Coronary artery (tissue), 2 donors: ENCODE measurements around the gene ZIC1.

Experiments used
- DNase-seq: peaks from one replicate; pipeline ENCODE4 v3.0.0-alpha.2; 2017; ENCODE audit warnings: low spot score
- H3K27ac ChIP-seq, 2 donors: fragments of 200-600 bp; sonication (generic); one replicate each; pipeline ENCODE4 v1.5.1; 2016 to 2019
- H3K4me3 ChIP-seq: fragments of 200-600 bp; sonication (generic); 2 replicates; pipeline ENCODE4 v1.5.1; 2016; ENCODE audit warnings: mild to moderate bottlenecking, moderate library complexity
- TF ChIP-seq, protein P1 (sequence below): fragments of 200-600 bp; sonication (generic); IDR thresholded peaks from one replicate; pipeline ENCODE4 v1.5.1; 2019; ENCODE audit warnings: antibody characterized with exemption

The ZIC1 gene

DNA sequence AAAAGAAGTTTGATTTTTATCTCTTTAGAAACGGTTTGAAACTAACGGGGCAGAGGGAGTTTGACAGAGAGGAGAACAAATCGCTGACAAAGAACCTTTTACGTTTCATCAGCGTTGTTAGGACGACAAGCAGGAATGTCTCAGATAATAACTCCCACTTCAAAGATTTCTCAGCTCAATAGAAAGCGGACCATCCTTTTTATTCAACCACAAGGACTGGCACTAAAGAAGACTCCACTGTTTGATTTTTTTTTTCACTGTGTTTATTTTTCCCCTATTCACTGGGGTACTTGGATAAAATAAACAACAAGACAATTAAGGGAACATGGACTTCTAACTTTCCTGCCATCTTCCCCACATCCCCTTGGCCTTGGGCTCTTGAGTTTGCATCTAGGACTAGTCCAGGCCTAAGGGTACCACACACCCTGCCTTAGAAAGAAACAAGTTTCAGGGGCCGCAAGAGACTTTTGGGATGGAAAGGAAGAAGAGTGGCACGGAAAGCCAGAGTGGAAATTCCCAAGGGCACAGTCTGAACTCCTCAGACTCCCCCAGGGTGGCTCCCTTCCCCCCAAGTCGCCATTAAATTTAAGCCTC is 21.8 kb upstream of the ZIC1 start:
- TF ChIP-seq, protein P1, sequence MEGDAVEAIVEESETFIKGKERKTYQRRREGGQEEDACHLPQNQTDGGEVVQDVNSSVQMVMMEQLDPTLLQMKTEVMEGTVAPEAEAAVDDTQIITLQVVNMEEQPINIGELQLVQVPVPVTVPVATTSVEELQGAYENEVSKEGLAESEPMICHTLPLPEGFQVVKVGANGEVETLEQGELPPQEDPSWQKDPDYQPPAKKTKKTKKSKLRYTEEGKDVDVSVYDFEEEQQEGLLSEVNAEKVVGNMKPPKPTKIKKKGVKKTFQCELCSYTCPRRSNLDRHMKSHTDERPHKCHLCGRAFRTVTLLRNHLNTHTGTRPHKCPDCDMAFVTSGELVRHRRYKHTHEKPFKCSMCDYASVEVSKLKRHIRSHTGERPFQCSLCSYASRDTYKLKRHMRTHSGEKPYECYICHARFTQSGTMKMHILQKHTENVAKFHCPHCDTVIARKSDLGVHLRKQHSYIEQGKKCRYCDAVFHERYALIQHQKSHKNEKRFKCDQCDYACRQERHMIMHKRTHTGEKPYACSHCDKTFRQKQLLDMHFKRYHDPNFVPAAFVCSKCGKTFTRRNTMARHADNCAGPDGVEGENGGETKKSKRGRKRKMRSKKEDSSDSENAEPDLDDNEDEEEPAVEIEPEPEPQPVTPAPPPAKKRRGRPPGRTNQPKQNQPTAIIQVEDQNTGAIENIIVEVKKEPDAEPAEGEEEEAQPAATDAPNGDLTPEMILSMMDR, result no peak

DNA sequence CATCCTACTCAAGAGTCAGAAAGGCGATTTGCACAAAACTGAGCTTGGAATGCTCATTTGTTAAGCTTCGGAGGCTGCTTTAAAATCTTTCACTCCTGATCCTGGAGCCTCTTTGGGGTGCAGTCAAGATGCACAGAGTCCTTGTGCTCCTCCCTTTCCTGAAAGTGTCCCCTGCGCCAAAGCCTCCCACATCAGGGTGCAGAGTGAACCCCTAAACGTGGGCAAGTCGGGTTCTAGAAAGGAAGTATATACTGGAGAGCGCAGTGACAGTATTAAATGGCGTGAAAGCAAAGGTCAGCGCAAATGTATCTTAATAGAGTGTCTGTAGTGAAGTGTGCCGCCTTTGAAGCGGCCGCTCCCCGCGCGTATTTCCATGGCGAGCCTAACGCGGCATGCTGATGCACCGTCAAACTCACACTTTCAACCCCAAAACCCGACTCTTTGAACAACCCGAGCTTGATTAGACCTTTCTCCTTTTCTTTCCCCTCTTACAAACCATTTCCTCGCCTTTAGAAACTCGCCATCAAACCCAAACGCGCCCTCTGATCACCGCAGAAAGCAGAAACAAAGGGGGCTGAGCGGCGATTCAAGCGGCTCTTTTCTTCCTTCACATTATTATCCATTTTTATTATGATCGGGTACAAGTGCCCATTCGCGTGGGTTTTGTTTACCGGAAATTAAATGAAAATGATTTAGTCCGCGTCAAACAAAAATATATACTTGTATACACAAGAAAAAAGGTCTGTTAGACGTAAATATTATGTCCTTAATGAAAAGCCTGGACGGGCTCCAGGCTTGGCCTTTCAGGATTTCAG is 21.1 kb upstream of the ZIC1 start:
- DNase-seq, result peak; percentile 2
- TF ChIP-seq, protein P1, result no peak
- no peak overlapping the region for H3K27ac ChIP-seq
- H3K4me3 ChIP-seq, result no peak overlapping the region

More for the DNA sequence above, 21.8 kb upstream of the ZIC1 start:
- peak; percentile 47 for DNase-seq
- H3K4me3 ChIP-seq, result no peak overlapping the region
- no peak overlapping the region for H3K27ac ChIP-seq

DNA sequence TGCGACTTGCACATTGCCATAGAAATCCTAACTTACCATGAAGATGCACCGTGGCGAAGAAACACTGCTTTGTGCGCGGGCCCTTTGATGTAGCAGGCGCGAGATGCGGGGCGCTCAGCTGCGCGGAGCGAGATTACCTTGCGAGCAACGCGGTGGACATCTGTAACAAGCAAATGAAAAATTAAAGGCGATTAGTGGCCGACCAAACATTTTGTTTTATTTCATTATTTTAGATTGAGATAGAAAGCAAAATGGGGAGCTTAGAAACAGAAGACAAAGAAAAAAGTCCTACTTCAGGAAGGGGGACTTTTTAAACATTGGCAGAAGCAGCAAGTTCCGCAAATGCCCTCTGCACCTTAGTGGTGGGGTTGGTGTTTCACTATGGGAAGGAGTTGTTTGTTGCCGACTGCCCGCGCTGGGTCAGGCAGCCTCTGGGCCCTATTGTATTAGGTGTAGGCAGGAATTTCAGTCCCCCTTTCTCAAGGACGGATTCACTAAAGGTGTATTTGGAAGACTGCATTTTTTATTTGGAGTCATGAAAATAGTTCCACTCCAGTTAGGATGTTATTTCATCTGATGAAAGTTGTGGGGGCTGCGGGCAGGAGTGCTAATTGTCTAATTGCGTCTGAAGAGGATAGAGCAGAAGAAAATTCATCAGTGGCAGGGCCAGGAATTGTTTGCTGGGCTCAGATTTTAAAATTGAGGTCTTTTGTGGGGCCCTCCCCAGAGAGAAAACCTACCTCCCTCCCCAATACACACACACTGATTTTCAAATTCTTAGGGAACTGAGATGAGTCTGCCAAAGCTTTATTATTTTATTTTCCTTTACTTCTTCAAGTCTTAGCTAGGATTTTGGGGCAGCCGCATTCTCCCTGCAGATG is 20.2 kb upstream of the ZIC1 start:
- TF ChIP-seq, protein P1, result no peak
- H3K4me3 ChIP-seq, result no peak overlapping the region
- no peak overlapping the region for H3K27ac ChIP-seq
- DNase-seq, result peak; percentile 35

DNA sequence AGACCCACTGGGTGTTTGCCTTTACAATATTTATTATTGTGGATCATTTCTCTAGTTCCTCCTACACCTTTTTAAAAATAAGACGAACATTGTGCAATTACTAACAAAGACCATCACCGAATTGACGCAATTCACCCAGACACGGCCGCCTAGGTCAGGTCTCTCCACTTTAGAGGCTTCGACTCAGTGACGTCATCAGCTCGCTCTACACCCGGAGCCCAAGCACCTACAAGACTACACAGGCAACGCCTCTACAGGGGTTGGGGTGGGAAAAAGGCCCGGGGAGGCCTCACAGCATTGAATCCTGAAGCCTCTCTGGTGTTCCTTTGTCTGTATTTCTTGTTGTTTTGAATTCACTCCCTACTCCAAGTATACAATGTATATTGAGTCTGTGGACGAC is 19.4 kb upstream of the ZIC1 start:
- DNase-seq, result peak; percentile 58
- TF ChIP-seq, protein P1, result no peak
- Histone ChIP-seq H3K27ac (no peak overlapping the region), H3K4me3 (no peak overlapping the region)

DNA sequence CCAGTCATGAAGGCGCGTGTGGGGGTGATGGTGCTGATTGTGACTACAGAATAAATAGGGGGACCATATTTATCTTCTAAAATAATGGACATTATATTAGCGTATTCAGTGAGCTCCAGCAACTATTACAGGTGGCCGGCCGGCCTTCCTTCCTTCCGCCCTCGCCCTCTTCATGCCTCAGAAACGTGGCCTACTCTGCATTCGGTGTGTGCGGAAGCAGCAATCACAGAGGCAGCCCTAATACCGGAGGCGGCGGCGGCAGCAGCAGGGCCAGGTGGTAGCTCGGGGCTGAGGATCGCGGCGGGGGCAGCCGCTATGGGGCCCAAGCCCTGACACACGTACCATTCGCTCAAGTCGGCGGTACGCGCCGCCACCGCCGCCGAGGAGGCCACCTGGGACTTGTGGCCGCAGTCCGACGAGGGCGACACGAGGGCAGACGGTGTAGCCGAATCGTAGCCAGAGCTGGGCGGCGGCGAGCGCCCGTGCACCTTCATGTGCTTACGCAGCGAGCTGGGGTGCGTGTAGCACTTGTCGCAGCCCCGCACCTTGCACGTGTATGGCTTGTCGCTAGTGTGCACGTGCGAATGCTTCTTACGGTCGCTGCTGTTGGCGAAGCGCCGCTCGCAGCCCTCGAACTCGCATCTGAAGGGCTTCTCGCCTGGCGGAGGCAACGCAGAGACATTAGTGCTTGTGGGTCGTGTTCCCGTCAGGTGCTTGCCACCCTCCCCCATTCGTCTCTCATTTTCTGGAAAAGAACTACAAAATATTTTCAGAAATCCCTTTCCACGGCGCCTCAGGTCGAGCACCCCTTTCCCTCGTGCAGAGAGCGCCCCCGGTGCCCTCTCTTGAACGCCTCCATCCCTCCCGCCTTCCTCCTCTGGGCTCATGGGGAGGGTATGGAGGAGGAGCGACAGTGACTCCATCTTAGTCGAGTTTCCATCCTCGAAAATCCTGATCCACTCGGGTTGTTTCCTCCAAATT is 18.3 kb upstream of the ZIC1 start:
- TF ChIP-seq, protein P1, result no peak
- Histone ChIP-seq H3K27ac (no peak overlapping the region), H3K4me3 (peak overlapping the region; percentile 66)
- peak; percentile 41 for DNase-seq
